A549 (cell line): ENCODE results near the gene NUAK1. TPM values are rescaled to one million over a fixed set of nuclear protein-coding genes. Genes with fewer than 3 reads are reported as not detected.

ENCODE experiments used
- ATAC-seq, 2 experiments: fragments of 200-7000 bp in 1 of 2; fragments of >200 bp in 1 of 2; cut with Nextera tagmentation in 1 of 2; cut with Tn5 transposase in 1 of 2; 3 replicates each; pipeline versions ENCODE4 v1.8.0 to v1.9.1; 2018 to 2020; ENCODE audit warnings: mild to moderate bottlenecking in 1 of 2, moderate library complexity in 1 of 2
- CTCF ChIA-PET: fragments of 300-600 bp; sonication (Branson Sonifier 250); formaldehyde crosslinking; extraction: SDS; loops from one replicate; lab custom pipeline; 2021; ENCODE audit warnings: antibody characterized with exemption, inconsistent platforms; lab: Yijun Ruan, JAX
- POLR2A ChIA-PET: fragments of 350-600 bp; formaldehyde crosslinking; extraction: SDS; loops from one replicate; lab custom pipeline; 2021; ENCODE audit warnings: antibody characterized with exemption, inconsistent platforms; lab: Yijun Ruan, JAX
- DNase-seq, 2 experiments: peaks; one replicate each; pipeline versions ENCODE4 v3.0.0 to v3.0.0-alpha.2; 2011 to 2016; ENCODE audit warnings: low read depth in 1 of 2, low spot score in 1 of 2
- FAIRE-seq: peaks from 2 replicates; lab custom pipeline; 2011; peaks lifted over from hg19 to GRCh38; lab: Jason Lieb, UNC
- H3K27ac ChIP-seq, 2 experiments: fragments of >200 bp; sonication (Bioruptor Twin); formaldehyde crosslinking; 3 replicates each; pipeline ENCODE4 v1.5.1; 2016 to 2017
- H3K4me1 ChIP-seq: fragments of >200 bp; sonication (Bioruptor Twin); formaldehyde crosslinking; 3 replicates; pipeline ENCODE4 v1.6.1; 2016
- H3K4me2 ChIP-seq: fragments of >200 bp; sonication (Bioruptor Twin); formaldehyde crosslinking; 3 replicates; pipeline ENCODE4 v1.6.1; 2016
- H3K4me3 ChIP-seq: fragments of >200 bp; sonication (Bioruptor Twin); formaldehyde crosslinking; 3 replicates; pipeline ENCODE4 v1.5.1; 2016
- H3K9me3 ChIP-seq: fragments of >200 bp; sonication (Bioruptor Twin); formaldehyde crosslinking; 3 replicates; pipeline ENCODE4 v1.6.1; 2016
- ATOH8 ChIP-seq: fragments of 250-450 bp; sonication (Bioruptor Pico); IDR thresholded peaks from 2 replicates; pipeline ENCODE4 v1.5.0; 2020; ENCODE audit warnings: low read depth, mild to moderate bottlenecking, moderate library complexity
- BHLHE40 ChIP-seq: IDR thresholded peaks from 2 replicates; pipeline ENCODE4 v1.6.1; 2012; ENCODE audit warnings: low read depth, low read length, inconsistent platforms
- CHD4 ChIP-seq: fragments of 200-600 bp; sonication (generic); IDR thresholded peaks from 2 replicates; pipeline ENCODE4 v1.6.1; 2016; ENCODE audit warnings: antibody characterized with exemption, mild to moderate bottlenecking, borderline replicate concordance
- ELK1 ChIP-seq: fragments of 150-350 bp; IDR thresholded peaks from 2 replicates; pipeline ENCODE4 v1.6.1; 2014; ENCODE audit warnings: low read depth, mild to moderate bottlenecking, low read length
- EP300 ChIP-seq, 2 experiments: fragments of >200 bp; sonication (Bioruptor Twin); formaldehyde crosslinking; IDR thresholded peaks; 2 replicates in 1 of 2; 3 replicates in 1 of 2; pipeline ENCODE4 v1.6.1; 2016 to 2017
- FOSB ChIP-seq: fragments of 250-450 bp; sonication (Bioruptor Pico); IDR thresholded peaks from 2 replicates; pipeline ENCODE4 v1.5.0; 2020; ENCODE audit warnings: mild to moderate bottlenecking, moderate library complexity
- FOSL2 ChIP-seq, 2 experiments: fragments of 450-650 bp in 1 of 2; fragments of >200 bp in 1 of 2; sonication (Bioruptor Twin) in 1 of 2; formaldehyde crosslinking; IDR thresholded peaks; 2 replicates each; pipeline versions ENCODE4 v1.5.0 to v1.6.1; 2016 to 2020; ENCODE audit warnings: mild to moderate bottlenecking in 1 of 2, moderate library complexity in 1 of 2
- HOXA7 ChIP-seq: fragments of 250-450 bp; sonication (Bioruptor Pico); IDR thresholded peaks from 2 replicates; pipeline ENCODE4 v1.5.0; 2020; ENCODE audit warnings: mild to moderate bottlenecking, moderate library complexity
- JUN ChIP-seq, 2 experiments: fragments of >200 bp; sonication (Bioruptor Twin); formaldehyde crosslinking; IDR thresholded peaks; 2 replicates in 1 of 2; 3 replicates in 1 of 2; pipeline ENCODE4 v1.6.1; 2016 to 2017
- JUNB ChIP-seq: fragments of >200 bp; sonication (Bioruptor Twin); formaldehyde crosslinking; IDR thresholded peaks from 2 replicates; pipeline ENCODE4 v1.6.1; 2016
- MYC ChIP-seq: IDR thresholded peaks from 2 replicates; pipeline ENCODE4 v1.6.1; 2012; ENCODE audit warnings: mild to moderate bottlenecking, inconsistent platforms, low read length, improper control_type of control experiment, borderline replicate concordance
- NR3C1 ChIP-seq: fragments of >200 bp; sonication (Bioruptor Twin); formaldehyde crosslinking; IDR thresholded peaks from 3 replicates; pipeline ENCODE4 v1.6.1; 2017
- POLR2A ChIP-seq: IDR thresholded peaks from 2 replicates; pipeline ENCODE4 v1.6.1; 2012; ENCODE audit warnings: mild to moderate bottlenecking, low read length
- RARB ChIP-seq: fragments of 250-450 bp; sonication (Bioruptor Pico); IDR thresholded peaks from 2 replicates; pipeline ENCODE4 v1.8.0; 2021; ENCODE audit warnings: mild to moderate bottlenecking, moderate library complexity
- SMC3 ChIP-seq: fragments of >200 bp; sonication (Bioruptor Twin); formaldehyde crosslinking; IDR thresholded peaks from 3 replicates; pipeline ENCODE4 v1.6.1; 2018; ENCODE audit warnings: inconsistent platforms
- ZC3H11A ChIP-seq: fragments of 450-650 bp; IDR thresholded peaks from 2 replicates; pipeline ENCODE4 v1.6.1; 2014; ENCODE audit warnings: antibody characterized with exemption, mild to moderate bottlenecking
- ZFP36 ChIP-seq: fragments of 450-650 bp; IDR thresholded peaks from 2 replicates; pipeline ENCODE4 v1.6.1; 2014; ENCODE audit warnings: borderline replicate concordance; ENCODE audit not compliant: partially characterized antibody
- ZSCAN20 ChIP-seq: fragments of 250-450 bp; sonication (Bioruptor Pico); IDR thresholded peaks from 2 replicates; pipeline ENCODE4 v1.8.0; 2022; ENCODE audit warnings: mild to moderate bottlenecking, moderate library complexity
- WGBS: methylation state at CpG from one replicate; pipeline ENCODE4 v1.1.6; 2017; ENCODE audit errors: missing lambda C conversion rate; 5-methylcytosine and 5-hydroxymethylcytosine counted together
- polyA plus RNA-seq, 4 experiments: library from polyadenylated mRNA; depleted of rRNA in 3 of 4; stranded (reverse); fragments of >200 nt; fragmentation: RNase III in 1 of 4; extraction: RNeasy Plus Mini Kit Qiagen cat#74134 plus additional on column Dnase treatment in 1 of 4; gene quantifications; 2 replicates in 3 of 4; 3 replicates in 1 of 4; pipeline ENCODE4 v1.2.3, GENCODE V29; 2011 to 2017
- TF ChIP-seq, protein P1 (sequence below): fragments of 250-450 bp; sonication (Bioruptor Pico); IDR thresholded peaks from 2 replicates; pipeline ENCODE4 v1.5.0; 2021; ENCODE audit warnings: mild to moderate bottlenecking, moderate library complexity, borderline replicate concordance
- TF ChIP-seq, protein P2 (sequence below): fragments of >200 bp; sonication (Bioruptor Twin); formaldehyde crosslinking; IDR thresholded peaks from 3 replicates; pipeline ENCODE4 v1.5.1; 2016

Gene NUAK1
- polyA plus RNA-seq, 2 of the 4 experiments (the other 2 are of a cell fraction), result 20.8 to 22.3 TPM

DNA sequence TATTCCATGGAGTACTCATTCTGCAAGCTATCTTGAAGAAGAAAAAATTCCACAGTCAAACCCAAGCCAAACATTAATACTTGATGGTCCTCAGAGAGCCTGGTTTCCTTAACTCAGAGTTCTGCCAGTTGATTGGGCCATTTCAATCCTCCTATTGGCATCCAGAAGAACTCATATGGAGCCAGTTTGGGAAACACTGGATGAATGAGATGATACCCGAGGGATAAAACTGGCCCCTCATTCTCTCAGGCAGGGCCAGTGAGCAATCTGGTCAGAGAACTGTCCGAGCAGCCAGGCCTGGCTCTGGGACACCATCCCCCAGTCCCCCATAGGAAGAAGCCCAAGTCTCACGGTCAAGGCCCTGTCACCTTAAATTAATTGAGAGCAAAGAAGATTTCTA is 48.8 kb downstream of the NUAK1 start:
- POLR2A ChIA-PET, result interaction anchor here (1.8 kb wide), 1 partner anchor 16 kb away, joined by 7 read pairs; no protein-coding TSS in a partner anchor
- Histone ChIP-seq H3K27ac (peak overlapping the region; percentile 88 to 90; a peak in 4 of 6 replicates), H3K4me3 (no peak overlapping the region), H3K4me2 (peak overlapping the region; percentile 82; the same call in 1 of the 3 replicates), H3K4me1 (peaks cover 75% of the 10 kb centered on the region), H3K9me3 (no peaks in the 10 kb centered on the region)
- no peak for DNase-seq
- 97% methylated on average over 3 of the region's 3 CpGs for WGBS
- no peak for ATAC-seq
- CTCF ChIA-PET, result interaction anchor here (1.0 to 4.8 kb wide), 3 partner anchors 47 to 669 kb away, joined by 3 to 31 read pairs (median 3); no protein-coding TSS in a partner anchor
- no peak for FAIRE-seq
- TF ChIP-seq NR3C1, result no peak
- no peak for TF ChIP-seq ZFP36
- no peak for TF ChIP-seq CHD4
- TF ChIP-seq RARB, result no peak
- TF ChIP-seq SMC3, result no peak
- no peak for TF ChIP-seq JUNB
- TF ChIP-seq ELK1, result no peak
- TF ChIP-seq HOXA7 (CRISPR knock-in tag), result no peak
- no peak for TF ChIP-seq EP300 (IDR thresholded peaks at IDR 0.05)
- no peak for TF ChIP-seq MYC
- TF ChIP-seq, protein P1, sequence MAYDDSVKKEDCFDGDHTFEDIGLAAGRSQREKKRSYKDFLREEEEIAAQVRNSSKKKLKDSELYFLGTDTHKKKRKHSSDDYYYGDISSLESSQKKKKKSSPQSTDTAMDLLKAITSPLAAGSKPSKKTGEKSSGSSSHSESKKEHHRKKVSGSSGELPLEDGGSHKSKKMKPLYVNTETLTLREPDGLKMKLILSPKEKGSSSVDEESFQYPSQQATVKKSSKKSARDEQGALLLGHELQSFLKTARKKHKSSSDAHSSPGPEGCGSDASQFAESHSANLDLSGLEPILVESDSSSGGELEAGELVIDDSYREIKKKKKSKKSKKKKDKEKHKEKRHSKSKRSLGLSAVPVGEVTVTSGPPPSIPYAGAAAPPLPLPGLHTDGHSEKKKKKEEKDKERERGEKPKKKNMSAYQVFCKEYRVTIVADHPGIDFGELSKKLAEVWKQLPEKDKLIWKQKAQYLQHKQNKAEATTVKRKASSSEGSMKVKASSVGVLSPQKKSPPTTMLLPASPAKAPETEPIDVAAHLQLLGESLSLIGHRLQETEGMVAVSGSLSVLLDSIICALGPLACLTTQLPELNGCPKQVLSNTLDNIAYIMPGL (CRISPR knock-in tag), result no peak
- TF ChIP-seq, protein P2, sequence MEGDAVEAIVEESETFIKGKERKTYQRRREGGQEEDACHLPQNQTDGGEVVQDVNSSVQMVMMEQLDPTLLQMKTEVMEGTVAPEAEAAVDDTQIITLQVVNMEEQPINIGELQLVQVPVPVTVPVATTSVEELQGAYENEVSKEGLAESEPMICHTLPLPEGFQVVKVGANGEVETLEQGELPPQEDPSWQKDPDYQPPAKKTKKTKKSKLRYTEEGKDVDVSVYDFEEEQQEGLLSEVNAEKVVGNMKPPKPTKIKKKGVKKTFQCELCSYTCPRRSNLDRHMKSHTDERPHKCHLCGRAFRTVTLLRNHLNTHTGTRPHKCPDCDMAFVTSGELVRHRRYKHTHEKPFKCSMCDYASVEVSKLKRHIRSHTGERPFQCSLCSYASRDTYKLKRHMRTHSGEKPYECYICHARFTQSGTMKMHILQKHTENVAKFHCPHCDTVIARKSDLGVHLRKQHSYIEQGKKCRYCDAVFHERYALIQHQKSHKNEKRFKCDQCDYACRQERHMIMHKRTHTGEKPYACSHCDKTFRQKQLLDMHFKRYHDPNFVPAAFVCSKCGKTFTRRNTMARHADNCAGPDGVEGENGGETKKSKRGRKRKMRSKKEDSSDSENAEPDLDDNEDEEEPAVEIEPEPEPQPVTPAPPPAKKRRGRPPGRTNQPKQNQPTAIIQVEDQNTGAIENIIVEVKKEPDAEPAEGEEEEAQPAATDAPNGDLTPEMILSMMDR, result no peak

GRCh38 chr12:106088811-106089485 is 49.8 kb downstream of the NUAK1 start:
- Histone ChIP-seq H3K4me1 (peaks cover 75% of the 10 kb centered on the region), H3K9me3 (no peaks in the 10 kb centered on the region), H3K4me3 (no peak overlapping the region), H3K4me2 (no peak overlapping the region), H3K27ac (peak overlapping the region; percentile 6 to 88; a peak in 3 of 6 replicates)
- TF ChIP-seq ATOH8 (CRISPR knock-in tag), result no peak
- no peak for TF ChIP-seq RARB
- TF ChIP-seq ZSCAN20 (CRISPR knock-in tag), result no peak
- TF ChIP-seq JUN (IDR thresholded peaks at IDR 0.05), result no peak
- no peak for TF ChIP-seq ZC3H11A
- no peak for TF ChIP-seq FOSB
- TF ChIP-seq BHLHE40, result no peak
- TF ChIP-seq FOSL2 (IDR thresholded peaks at IDR 0.05), result no peak
- TF ChIP-seq FOSL2 (CRISPR knock-in tag; IDR thresholded peaks at IDR 0.05), result no peak
- TF ChIP-seq POLR2A, result no peak
- TF ChIP-seq, protein P2, result no peak
- no peak for DNase-seq
- FAIRE-seq, result no peak
- WGBS, result 89% methylated on average over 9 of the region's 9 CpGs
- no peak for ATAC-seq
- ChIA-PET CTCF (interaction anchor here (1.5 to 4.8 kb wide), 2 partner anchors 9 to 48 kb away, joined by 3 to 31 read pairs; no protein-coding TSS in a partner anchor), POLR2A (no interaction called here)
